GM08714 (cell line): ENCODE measurements around the gene ADCY4.
"Not testable (repeated sequence)": the region's sequence is repeated elsewhere in the genome, so short reads cannot be mapped to it uniquely, and the experiment has no call there.

Experiments
- H3K4me3 ChIP-seq: fragments of 200-500 bp; sonication (Bioruptor generic); 2 replicates; pipeline ENCODE4 v1.5.1; 2014; ENCODE audit warnings: mild to moderate bottlenecking, low read length, inconsistent platforms
- ZNF274 ChIP-seq: IDR thresholded peaks from 2 replicates; pipeline ENCODE4 v1.6.1; 2012; ENCODE audit warnings: mild to moderate bottlenecking, low read depth, low read length

Gene ADCY4

DNA sequence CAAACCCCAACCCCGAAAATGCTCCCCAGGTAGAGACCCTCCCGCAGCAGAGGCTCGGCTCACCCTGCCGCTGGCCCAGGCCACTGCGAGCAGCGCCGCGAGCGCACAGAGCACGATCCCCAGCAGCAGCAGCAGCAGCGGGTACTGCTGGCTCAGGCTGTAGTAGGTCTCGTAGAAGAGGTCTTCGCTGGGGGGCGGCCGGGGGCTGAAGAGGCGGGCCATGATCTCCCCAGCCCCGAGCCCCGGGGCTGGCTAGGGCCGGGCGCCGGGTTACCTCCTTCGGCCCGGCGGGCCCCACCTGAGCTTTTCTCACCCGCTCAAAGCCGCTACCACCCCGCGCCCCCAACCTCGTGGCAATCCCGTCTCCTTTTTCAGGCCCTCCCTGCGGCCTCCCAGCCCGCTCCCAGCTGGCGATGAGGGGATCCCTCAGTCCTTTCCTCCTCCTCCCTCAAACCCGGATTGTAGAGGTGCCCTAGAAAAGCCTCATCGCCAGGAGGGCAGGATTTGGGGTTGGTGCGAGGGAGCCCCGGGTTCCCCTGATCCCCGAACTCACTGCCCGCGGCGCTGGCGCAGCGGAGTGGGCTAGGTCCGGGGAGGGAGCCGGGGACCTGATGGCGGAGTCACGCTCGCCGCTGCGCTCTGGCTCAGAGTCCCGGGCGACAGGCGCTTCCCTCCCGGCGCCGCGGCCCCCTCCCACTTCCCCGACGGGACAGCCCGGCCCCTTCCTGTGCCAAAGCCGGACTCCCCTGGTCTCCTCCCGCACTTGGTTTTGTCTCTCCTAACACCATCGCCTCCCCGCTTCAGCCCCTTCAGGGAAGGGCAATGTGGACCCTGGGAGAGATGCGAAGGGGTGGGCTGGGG lies at the start of gene ADCY4:
ADCY4 (minus strand) TSS at position 641 of the 861 bp plus-strand sequence; CDS start at position 222, 419 bp downstream.
- H3K4me3 ChIP-seq: no peak within 1 kb of the TSS; the same call in 1 of the 2 replicates
- no peak for TF ChIP-seq ZNF274

DNA sequence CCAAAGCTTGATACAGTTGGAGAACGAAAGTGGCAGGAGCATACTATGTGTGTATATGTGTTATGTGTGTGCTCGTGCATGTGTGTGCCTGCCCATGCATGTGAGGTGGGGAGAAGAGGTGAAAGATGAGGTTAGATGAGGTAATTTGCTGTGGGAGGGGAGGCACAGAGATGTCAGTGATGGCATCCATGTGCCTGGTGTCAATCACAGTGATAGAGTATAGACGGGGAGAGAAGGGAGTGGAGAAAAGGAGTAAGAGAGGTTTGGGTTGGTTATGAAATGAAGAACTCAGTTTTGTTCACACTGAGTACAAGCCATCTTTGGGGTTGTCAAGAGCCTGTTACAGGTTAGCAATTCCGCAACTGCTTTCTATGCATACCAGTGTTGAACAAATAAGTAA lies 49.3 kb upstream of the ADCY4 start:
- no peak overlapping the region for H3K4me3 ChIP-seq
- TF ChIP-seq ZNF274: no peak

- no peak for TF ChIP-seq ZNF274
- no peak overlapping the region for H3K4me3 ChIP-seq
Measured at GRCh38 chr14:24382064-24382371, 47.1 kb upstream of the ADCY4 start.

DNA sequence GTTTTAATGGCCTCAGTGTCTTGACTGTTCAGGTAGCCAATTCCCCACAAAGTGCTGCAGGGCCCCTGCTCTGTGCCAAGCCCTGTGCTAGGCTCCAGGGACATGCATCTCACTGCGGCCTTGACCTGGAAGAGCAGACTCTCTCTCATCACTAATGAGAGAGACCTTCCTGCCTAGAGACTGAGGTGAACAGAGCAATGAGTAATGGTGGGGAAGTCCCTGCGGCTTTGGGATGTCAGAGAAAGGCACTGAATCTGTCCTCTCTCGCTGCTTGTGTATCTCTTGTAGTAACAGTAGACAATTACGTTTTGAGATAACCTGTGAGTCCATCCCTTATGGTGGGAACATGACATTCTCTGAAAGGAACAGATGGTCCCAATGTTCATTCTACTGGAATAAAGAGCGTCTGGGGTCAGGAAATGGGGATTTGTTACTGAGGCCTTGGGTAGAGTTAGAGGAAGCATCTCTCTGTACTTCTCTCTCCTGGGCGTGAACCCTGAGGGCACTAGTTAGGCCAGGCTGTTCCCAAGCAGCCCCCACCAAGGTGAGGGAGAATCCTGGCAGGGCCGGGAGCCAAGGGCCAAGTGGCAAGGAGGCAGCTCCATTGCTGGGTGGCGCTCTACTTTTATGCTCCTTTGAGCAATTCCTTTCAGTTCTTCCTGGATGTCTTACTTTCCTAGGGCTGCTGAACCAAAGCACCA lies 46.6 kb upstream of the ADCY4 start:
- no peak overlapping the region for H3K4me3 ChIP-seq
- TF ChIP-seq ZNF274: no peak

DNA sequence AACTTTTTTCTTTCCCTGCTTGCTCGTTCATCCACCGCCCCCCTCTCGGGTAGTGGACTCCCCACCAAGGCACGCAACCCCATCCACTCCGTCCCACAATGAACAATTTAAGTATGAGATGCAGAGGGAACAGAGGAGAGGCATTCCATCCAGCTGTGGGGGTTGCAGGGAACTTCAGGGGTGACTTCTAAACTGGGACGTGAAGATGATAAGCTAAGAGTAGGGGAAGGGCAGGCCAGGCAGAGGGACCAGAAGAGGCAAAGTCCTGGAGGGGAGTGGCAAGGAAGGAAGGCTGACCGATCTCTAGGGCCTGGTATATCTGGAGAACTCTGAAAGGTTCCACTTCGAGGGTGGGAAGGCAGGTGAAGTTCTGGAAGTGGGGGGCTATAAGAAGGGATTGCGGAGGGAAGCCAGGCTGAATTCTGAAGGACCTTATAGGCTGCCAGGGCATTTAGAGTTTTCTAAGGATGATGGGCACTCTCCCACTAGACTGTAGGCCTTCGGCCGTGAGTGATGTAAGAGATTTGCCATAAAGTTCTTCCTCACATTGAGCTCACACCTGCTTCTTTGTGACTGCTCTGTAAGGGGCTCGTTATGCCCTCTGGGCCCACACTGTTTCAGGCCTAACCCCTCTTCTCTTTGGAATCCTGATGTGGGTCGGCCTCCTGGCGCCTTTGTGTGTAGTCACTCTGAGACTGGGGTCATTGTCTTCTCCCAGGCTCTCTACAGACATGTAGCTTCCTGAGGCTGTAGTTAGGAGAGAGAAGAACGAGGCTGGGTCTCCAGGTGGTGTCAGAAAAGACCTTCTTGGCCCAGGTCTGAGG lies 45.2 kb upstream of the ADCY4 start:
- H3K4me3 ChIP-seq: no peak overlapping the region
- TF ChIP-seq ZNF274: no peak

DNA sequence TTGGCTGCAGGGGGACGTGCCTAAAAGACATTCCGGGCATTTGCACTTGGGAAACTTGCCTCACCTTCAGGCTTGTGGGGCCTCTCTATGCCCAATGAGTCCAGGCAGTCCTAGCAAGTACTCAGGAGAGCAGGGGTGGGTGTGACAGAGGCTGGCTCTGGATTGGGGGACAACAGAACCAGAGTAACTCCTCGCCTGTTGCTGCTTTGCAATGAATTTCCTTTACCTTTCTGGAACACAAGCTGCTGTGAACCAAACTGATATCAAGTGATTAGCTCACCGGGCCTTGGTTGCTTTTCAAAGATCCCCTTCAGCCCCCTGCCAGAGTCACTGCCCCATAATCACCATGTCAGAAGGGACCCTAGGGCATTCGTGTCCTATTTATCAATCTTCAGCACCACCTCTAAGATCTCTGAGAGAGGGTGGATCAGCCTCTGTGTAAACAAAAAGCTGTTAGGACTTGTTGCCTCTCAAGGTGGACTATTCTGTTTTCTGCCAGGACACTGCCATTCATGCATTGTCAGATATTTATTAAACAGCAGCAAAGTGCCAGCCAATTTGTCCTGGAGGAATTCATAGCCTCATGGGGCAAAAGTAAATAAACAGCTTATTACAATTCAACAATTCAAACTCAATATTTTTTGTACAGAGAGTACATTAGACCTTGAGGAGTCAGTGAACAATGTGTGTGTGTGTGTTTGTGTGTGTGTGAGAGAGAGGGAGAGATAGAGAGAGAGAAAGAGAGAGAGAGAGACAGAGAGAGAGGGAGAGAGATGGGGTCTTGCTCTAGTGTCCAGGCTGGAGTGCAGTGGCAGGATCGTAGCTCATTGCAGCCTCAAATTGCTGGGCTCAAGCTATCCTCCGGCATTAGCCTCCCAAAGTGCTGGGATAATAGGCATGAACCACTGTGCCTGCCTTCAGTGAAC lies 44.4 kb upstream of the ADCY4 start:
- no peak for TF ChIP-seq ZNF274
- H3K4me3 ChIP-seq: no peak overlapping the region

DNA sequence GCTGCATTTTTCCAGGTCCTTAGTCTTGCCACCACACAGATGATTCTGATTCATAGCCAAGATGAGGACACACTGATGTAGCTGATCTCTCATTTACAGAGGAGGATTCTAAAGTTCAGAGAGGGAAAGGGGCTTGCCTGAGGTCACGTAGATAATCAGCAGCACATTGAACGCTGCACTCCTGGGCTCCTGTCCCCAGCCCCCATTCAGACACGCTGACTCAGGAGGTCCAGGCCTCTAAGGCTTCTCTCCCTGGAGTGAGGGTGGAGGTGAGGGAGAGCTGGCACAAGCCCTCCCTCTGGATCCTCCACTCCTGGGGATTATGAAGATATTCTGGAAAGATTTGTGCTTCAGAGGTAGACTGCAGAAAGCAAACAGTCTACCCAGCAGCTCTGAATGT lies 43.5 kb upstream of the ADCY4 start:
- no peak for TF ChIP-seq ZNF274
- no peak overlapping the region for H3K4me3 ChIP-seq

DNA sequence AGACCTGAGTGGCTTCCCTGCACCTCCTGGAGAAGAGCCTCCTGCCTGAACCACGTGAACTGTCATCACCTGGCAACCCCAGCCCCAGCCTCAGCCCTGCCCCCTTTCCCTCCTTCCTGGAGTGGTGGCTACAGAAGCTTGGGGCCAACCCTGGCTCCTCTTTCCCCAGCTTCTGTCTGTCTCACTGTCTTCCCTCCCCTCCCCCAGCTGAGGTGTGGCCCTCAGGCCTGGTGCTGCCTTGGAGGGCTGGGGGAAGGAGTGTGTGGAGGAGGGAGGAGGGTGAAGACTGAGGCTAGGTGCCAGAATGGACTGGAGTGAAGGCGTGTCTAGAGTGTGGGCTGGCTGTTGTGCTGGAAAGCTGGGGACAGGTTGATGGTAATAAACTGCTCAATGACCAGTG lies 42.8 kb upstream of the ADCY4 start:
- H3K4me3 ChIP-seq: no peak overlapping the region
- no peak for TF ChIP-seq ZNF274

GRCh38 chr14:24377126-24377525 lies 42.3 kb upstream of the ADCY4 start:
- no peak for TF ChIP-seq ZNF274
- H3K4me3 ChIP-seq: no peak overlapping the region

GRCh38 chr14:24376448-24377070 lies 41.7 kb upstream of the ADCY4 start:
- no peak for TF ChIP-seq ZNF274
- H3K4me3 ChIP-seq: no peak overlapping the region

- no peak for TF ChIP-seq ZNF274
- H3K4me3 ChIP-seq: no peak overlapping the region
Measured at GRCh38 chr14:24372701-24373416, 38.0 kb upstream of the ADCY4 start.

DNA sequence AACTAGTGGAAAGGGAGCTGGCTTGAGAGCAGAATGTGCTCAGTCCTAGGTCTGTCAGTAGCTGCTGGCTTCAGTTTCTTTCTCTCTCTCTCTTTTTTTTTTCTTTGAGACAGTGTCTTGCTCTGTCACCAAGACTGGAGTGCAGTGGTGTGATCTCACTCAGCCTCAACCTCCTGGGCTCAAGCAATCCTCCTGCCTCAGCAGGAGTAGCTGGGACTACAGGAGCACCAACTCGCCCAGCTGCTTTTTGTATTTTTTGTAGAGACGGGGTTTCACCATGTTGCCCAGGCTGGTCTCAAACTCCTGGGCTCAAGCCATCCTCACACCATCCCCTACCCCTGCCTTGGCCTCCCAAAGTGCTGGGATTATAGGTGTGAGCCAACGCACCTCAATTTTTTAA lies 36.7 kb upstream of the ADCY4 start:
- H3K4me3 ChIP-seq: not testable (repeated sequence)

GRCh38 chr14:24370748-24371147 lies 35.9 kb upstream of the ADCY4 start:
- no peak overlapping the region for H3K4me3 ChIP-seq
- TF ChIP-seq ZNF274: no peak
